ENCODE measurements around the gene ATPAF2.

ATPAF2 gene

GRCh38 chr17:17988427-17988945, 50.5 kb downstream of the ATPAF2 start:
- in situ Hi-C loops (cut with HindIII; ENCODE audit: low sequenced_read_pairs), result loop anchor here (10.0 kb wide), 1 partner anchor 46 kb away; the partner anchor contains the start of genes ATPAF2 and GID4

GRCh38 chr17:17987901-17988300, 51.1 kb downstream of the ATPAF2 start:
- in situ Hi-C loops (cut with HindIII; ENCODE audit: low sequenced_read_pairs), result loop anchor here (10.0 kb wide), 1 partner anchor 47 kb away; the partner anchor contains the start of genes ATPAF2 and GID4

GRCh38 chr17:17987187-17987896, 51.6 kb downstream of the ATPAF2 start:
- in situ Hi-C loops (cut with HindIII; ENCODE audit: low sequenced_read_pairs), result loop anchor here (10.0 kb wide), 1 partner anchor 47 kb away; the partner anchor contains the start of genes ATPAF2 and GID4

GRCh38 chr17:17985555-17985954, 53.4 kb downstream of the ATPAF2 start:
- in situ Hi-C loops (cut with HindIII; ENCODE audit: low sequenced_read_pairs), result loop anchor here (10.0 kb wide), 1 partner anchor 49 kb away; the partner anchor contains the start of genes ATPAF2 and GID4

GRCh38 chr17:17985153-17985552, 53.8 kb downstream of the ATPAF2 start:
- in situ Hi-C loops (cut with HindIII; ENCODE audit: low sequenced_read_pairs), result loop anchor here (10.0 kb wide), 1 partner anchor 50 kb away; the partner anchor contains the start of genes ATPAF2 and GID4

- in situ Hi-C loops (cut with HindIII; ENCODE audit: low sequenced_read_pairs), result loop anchor here (10.0 kb wide), 1 partner anchor 51 kb away; the partner anchor contains the start of genes ATPAF2 and GID4
These were observed 55.2 kb downstream of the ATPAF2 start for GRCh38 chr17:17983776-17984175.

GRCh38 chr17:17983376-17983775, 55.6 kb downstream of the ATPAF2 start:
- in situ Hi-C loops (cut with HindIII; ENCODE audit: low sequenced_read_pairs), result loop anchor here (10.0 kb wide), 1 partner anchor 51 kb away; the partner anchor contains the start of genes ATPAF2 and GID4

- in situ Hi-C loops (cut with HindIII; ENCODE audit: low sequenced_read_pairs), result loop anchor here (10.0 kb wide), 1 partner anchor 52 kb away; the partner anchor contains the start of genes ATPAF2 and GID4
These were observed 56.2 kb downstream of the ATPAF2 start for GRCh38 chr17:17982801-17983200.

- in situ Hi-C loops (cut with HindIII; ENCODE audit: low sequenced_read_pairs), result loop anchor here (10.0 kb wide), 1 partner anchor 53 kb away; the partner anchor contains the start of genes ATPAF2 and GID4
These were observed 57.6 kb downstream of the ATPAF2 start for GRCh38 chr17:17981330-17981729.

- in situ Hi-C loops (cut with HindIII; ENCODE audit: low sequenced_read_pairs), result loop anchor here (10.0 kb wide), 1 partner anchor 55 kb away; the partner anchor contains the start of genes ATPAF2 and GID4
These were observed 59.2 kb downstream of the ATPAF2 start for GRCh38 chr17:17979778-17980177.

GRCh38 chr17:17978481-17979424, 60.2 kb downstream of the ATPAF2 start:
- in situ Hi-C loops (cut with HindIII; ENCODE audit: low sequenced_read_pairs), result no loop called here

GRCh38 chr17:17976931-17977570, 61.9 kb downstream of the ATPAF2 start:
- in situ Hi-C loops (cut with HindIII; ENCODE audit: low sequenced_read_pairs), result no loop called here

- in situ Hi-C loops (cut with HindIII; ENCODE audit: low sequenced_read_pairs), result no loop called here
These were observed 63.5 kb downstream of the ATPAF2 start for GRCh38 chr17:17975436-17975835.

- in situ Hi-C loops (cut with HindIII; ENCODE audit: low sequenced_read_pairs), result no loop called here
These were observed 66.1 kb downstream of the ATPAF2 start for GRCh38 chr17:17972952-17973254.

GRCh38 chr17:17972126-17972951, 66.6 kb downstream of the ATPAF2 start, which contains the start of the genes DRC3 and TOM1L2:
Gene DRC3 (plus strand): TSS chr17:17972862. CDS start chr17:17977599, 4,737 bp downstream.
Gene TOM1L2 (minus strand): TSS chr17:17972400. CDS start chr17:17972313, 87 bp downstream.
- in situ Hi-C loops (cut with HindIII; ENCODE audit: low sequenced_read_pairs), result no loop called here

- in situ Hi-C loops (cut with HindIII; ENCODE audit: low sequenced_read_pairs), result no loop called here
These were observed 67.4 kb downstream of the ATPAF2 start for GRCh38 chr17:17971431-17972125.

- in situ Hi-C loops (cut with HindIII; ENCODE audit: low sequenced_read_pairs), result no loop called here
These were observed 68.1 kb downstream of the ATPAF2 start for GRCh38 chr17:17970699-17971430.
